ENCODE data around the gene CLDN14. TPM values are rescaled to one million over a fixed set of nuclear protein-coding genes. Genes with fewer than 3 reads are reported as not detected.

Gene CLDN14
- total RNA-seq, 2 experiments from 2014 or later = not detected

GRCh38 chr21:36456729-36457414, 23.1 kb downstream of the CLDN14 start:
- H3K4me1 ChIP-seq (ENCODE audit: insufficient read depth, low read length) = no peaks in the 10 kb centered on the region
- no peaks in the 10 kb centered on the region for H3K27me3 ChIP-seq (ENCODE audit: control insufficient read depth in 1 of 2, insufficient read depth in 2 of 2, low read length in 2 of 2)
- no peaks in the 10 kb centered on the region for H3K36me3 ChIP-seq (ENCODE audit: insufficient read depth, low read length)
- Mint-ChIP-seq H3K4me1 (ENCODE audit: low read depth) (no peaks in the 10 kb centered on the region), H3K4me3 (no peak overlapping the region), H3K36me3 (ENCODE audit: low read depth) (no peaks in the 10 kb centered on the region), H3K27ac (no peak overlapping the region), H3K9me3 (no peaks in the 10 kb centered on the region), H3K27me3 (no peaks in the 10 kb centered on the region)
- CTCF ChIA-PET = no interaction called here
- no peak for ATAC-seq (ENCODE audit: poor library complexity)
- no peak for TF ChIP-seq CTCF (IDR thresholded peaks at IDR 0.05)
- intact Hi-C loops (cut with DNase I, micrococcal nuclease) = no loop called here
- POLR2A ChIA-PET = no interaction called here
- H3K27ac ChIP-seq (ENCODE audit: low read depth in 1 of 2, low read length in 2 of 2) = no peak overlapping the region
- no peak overlapping the region for H3K4me3 ChIP-seq (ENCODE audit: low read length)
- no peaks in the 10 kb centered on the region for H3K9me3 ChIP-seq (ENCODE audit: control insufficient read depth in 1 of 2, insufficient read depth in 1 of 2, low read length in 2 of 2)
- no peak for DNase-seq

GRCh38 chr21:36454706-36455105, 25.2 kb downstream of the CLDN14 start:
- CTCF ChIA-PET = no interaction called here
- no peaks in the 10 kb centered on the region for H3K4me1 Mint-ChIP-seq (ENCODE audit: low read depth)
- POLR2A ChIA-PET = no interaction called here

GRCh38 chr21:36454093-36454531, 25.8 kb downstream of the CLDN14 start:
- CTCF ChIA-PET = interaction anchor here (0.5 kb wide), 1 partner anchor 83 kb away, joined by 3 read pairs; no protein-coding TSS in a partner anchor
- POLR2A ChIA-PET = no interaction called here

More at GRCh38 chr21:36454706-36455105, 25.2 kb downstream of the CLDN14 start:
- Mint-ChIP-seq H3K36me3 (ENCODE audit: low read depth) (no peaks in the 10 kb centered on the region), H3K4me3 (no peak overlapping the region), H3K9me3 (no peaks in the 10 kb centered on the region), H3K27ac (no peak overlapping the region), H3K27me3 (no peaks in the 10 kb centered on the region)
- Histone ChIP-seq H3K4me3 (ENCODE audit: low read length) (no peak overlapping the region), H3K27me3 (ENCODE audit: control insufficient read depth in 1 of 2, insufficient read depth in 2 of 2, low read length in 2 of 2) (no peaks in the 10 kb centered on the region), H3K4me1 (ENCODE audit: insufficient read depth, low read length) (no peaks in the 10 kb centered on the region), H3K36me3 (ENCODE audit: insufficient read depth, low read length) (no peaks in the 10 kb centered on the region), H3K27ac (ENCODE audit: low read depth in 1 of 2, low read length in 2 of 2) (no peak overlapping the region), H3K9me3 (ENCODE audit: control insufficient read depth in 1 of 2, insufficient read depth in 1 of 2, low read length in 2 of 2) (no peaks in the 10 kb centered on the region)
- no peak for TF ChIP-seq CTCF (IDR thresholded peaks at IDR 0.05)
- intact Hi-C loops (cut with DNase I, micrococcal nuclease) = no loop called here
- ATAC-seq (ENCODE audit: poor library complexity) (no peak), DNase-seq (no peak)

More at GRCh38 chr21:36454093-36454531, 25.8 kb downstream of the CLDN14 start:
- Histone ChIP-seq H3K4me3 (ENCODE audit: low read length) (no peak overlapping the region), H3K27me3 (ENCODE audit: control insufficient read depth in 1 of 2, insufficient read depth in 2 of 2, low read length in 2 of 2) (no peaks in the 10 kb centered on the region), H3K4me1 (ENCODE audit: insufficient read depth, low read length) (no peaks in the 10 kb centered on the region), H3K9me3 (ENCODE audit: control insufficient read depth in 1 of 2, insufficient read depth in 1 of 2, low read length in 2 of 2) (no peaks in the 10 kb centered on the region), H3K27ac (ENCODE audit: low read depth in 1 of 2, low read length in 2 of 2) (no peak overlapping the region), H3K36me3 (ENCODE audit: insufficient read depth, low read length) (no peaks in the 10 kb centered on the region)
- H3K27me3 Mint-ChIP-seq = no peaks in the 10 kb centered on the region
- H3K36me3 Mint-ChIP-seq (ENCODE audit: low read depth) = no peaks in the 10 kb centered on the region
- H3K4me1 Mint-ChIP-seq (ENCODE audit: low read depth) = no peaks in the 10 kb centered on the region
- H3K27ac Mint-ChIP-seq = no peak overlapping the region
- no peak for ATAC-seq (ENCODE audit: poor library complexity)
- no peak overlapping the region for H3K4me3 Mint-ChIP-seq
- no peak for DNase-seq
- no peaks in the 10 kb centered on the region for H3K9me3 Mint-ChIP-seq
- no peak for TF ChIP-seq CTCF (IDR thresholded peaks at IDR 0.05)
- intact Hi-C loops (cut with DNase I, micrococcal nuclease) = no loop called here

Measured in CD4-positive, alpha-beta T cell (primary cell).